GM18867 (cell line): ENCODE measurements around the gene DQX1.
"Not testable (repeated sequence)": the region's sequence is repeated elsewhere in the genome, so short reads cannot be mapped to it uniquely, and the experiment has no call there.

Experiments
- ATAC-seq: cut with Tn5 transposase; IDR thresholded peaks from one replicate; pipeline ENCODE4 v1.9.1; 2021; ENCODE audit warnings: mild to moderate bottlenecking, moderate library complexity; ENCODE audit not compliant: unreplicated experiment

Gene DQX1, protein sequence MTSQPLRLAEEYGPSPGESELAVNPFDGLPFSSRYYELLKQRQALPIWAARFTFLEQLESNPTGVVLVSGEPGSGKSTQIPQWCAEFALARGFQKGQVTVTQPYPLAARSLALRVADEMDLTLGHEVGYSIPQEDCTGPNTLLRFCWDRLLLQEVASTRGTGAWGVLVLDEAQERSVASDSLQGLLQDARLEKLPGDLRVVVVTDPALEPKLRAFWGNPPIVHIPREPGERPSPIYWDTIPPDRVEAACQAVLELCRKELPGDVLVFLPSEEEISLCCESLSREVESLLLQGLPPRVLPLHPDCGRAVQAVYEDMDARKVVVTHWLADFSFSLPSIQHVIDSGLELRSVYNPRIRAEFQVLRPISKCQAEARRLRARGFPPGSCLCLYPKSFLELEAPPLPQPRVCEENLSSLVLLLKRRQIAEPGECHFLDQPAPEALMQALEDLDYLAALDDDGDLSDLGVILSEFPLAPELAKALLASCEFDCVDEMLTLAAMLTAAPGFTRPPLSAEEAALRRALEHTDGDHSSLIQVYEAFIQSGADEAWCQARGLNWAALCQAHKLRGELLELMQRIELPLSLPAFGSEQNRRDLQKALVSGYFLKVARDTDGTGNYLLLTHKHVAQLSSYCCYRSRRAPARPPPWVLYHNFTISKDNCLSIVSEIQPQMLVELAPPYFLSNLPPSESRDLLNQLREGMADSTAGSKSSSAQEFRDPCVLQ

GRCh38 chr2:74525717-74526648, at the start of gene DQX1:
TSS of gene DQX1 (minus strand) at chr2:74526231. CDS start at chr2:74525729, 502 bp downstream.
- no peak for ATAC-seq

DNA sequence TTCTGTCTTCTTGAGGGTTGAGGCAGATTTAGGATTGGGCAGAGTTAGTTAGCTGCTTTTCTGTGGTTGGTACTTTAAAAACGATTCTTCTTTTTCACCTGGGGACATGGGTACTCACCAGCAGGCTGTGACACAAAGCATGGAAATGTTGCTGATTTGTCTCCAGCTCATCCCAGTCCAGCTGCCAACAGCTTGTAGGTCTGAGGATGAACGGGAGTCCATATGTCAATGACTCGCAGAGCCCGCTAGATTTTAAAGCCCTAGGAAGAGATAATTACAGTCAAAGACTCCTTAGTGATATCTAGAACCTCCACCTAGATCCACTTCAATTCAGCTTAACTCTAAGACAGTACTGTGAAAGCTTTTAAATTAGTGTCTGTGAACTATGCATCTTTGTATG, 49.3 kb upstream of the DQX1 start:
- ATAC-seq: no peak

DNA sequence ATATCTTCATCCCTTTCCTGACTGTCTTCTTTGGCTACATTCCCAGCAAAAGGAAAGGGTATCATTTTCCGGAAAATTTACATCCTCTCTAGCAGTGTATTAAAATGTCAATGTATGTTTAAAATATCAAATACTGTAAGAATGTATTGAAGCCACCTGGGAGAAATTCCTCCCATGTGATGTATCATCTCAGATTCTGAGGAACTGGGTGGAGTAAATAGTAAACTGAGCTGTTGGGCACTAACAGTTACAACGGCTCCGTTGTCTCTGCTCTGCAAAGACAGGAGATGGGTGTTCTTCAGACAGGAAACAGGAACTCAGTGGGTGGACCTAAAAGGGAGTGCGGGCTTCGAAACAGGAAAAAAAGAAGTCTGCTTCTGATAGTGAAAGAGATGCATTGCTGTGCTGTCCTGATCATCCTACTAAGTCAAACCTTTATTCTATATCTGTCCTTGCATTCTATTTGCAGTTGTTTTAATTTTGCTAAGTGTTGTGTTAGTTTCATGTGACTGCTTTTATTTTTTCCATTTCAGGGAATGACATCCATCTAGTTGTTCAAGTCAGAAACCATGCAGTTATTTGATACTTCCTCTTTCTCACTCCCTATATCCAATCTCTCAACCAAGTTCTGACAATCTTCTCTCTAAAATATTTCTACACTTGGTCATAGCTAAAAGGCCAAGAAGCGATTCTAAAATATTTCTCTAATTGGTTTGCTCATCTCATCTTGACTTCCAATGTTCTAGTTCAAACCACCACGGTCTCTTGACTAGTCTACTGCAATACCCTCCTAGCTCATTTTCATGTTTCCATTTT, 47.9 kb upstream of the DQX1 start:
- ATAC-seq: peak; percentile 39

GRCh38 chr2:74572178-74572925, 46.3 kb upstream of the DQX1 start:
- no peak for ATAC-seq

- peak; percentile 74 for ATAC-seq
Observed at GRCh38 chr2:74571058-74571457, 45.0 kb upstream of the DQX1 start.

- no peak for ATAC-seq
Observed at GRCh38 chr2:74569686-74570085, 43.7 kb upstream of the DQX1 start.

DNA sequence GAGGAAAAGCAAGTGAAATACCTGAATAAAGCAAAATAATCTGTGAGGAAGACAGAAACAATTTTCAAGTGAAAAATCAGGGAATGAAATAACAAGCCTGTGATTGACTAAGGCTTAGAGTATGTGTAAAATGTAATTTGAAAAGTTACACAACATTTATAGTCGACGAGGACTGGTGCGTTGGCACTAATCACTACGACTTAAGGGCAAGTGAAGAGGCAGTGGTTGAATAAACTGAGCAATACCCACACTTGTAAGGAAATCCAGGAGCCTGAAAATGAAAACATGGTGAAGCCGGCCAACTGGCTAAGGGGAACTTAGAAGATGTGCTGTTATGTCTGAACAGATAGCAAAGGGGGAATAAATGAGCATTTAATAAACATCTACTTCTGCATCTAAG, 41.9 kb upstream of the DQX1 start:
- no peak for ATAC-seq

DNA sequence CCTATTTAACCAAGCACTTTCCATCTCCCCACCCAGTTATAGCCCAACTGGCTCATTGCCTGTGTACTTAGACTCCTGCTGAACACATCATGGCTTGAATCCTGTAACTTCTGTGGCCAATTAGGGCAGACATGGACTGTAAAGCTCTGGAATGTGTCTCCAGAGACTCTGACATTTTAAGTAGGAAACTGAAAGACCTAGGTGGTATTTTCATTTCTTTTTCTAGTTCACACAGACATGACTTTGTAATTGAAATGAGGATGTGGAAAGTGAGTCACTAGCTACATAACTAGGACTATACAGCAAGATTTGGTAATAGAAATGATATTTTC, 40.7 kb upstream of the DQX1 start:
- ATAC-seq: no peak

DNA sequence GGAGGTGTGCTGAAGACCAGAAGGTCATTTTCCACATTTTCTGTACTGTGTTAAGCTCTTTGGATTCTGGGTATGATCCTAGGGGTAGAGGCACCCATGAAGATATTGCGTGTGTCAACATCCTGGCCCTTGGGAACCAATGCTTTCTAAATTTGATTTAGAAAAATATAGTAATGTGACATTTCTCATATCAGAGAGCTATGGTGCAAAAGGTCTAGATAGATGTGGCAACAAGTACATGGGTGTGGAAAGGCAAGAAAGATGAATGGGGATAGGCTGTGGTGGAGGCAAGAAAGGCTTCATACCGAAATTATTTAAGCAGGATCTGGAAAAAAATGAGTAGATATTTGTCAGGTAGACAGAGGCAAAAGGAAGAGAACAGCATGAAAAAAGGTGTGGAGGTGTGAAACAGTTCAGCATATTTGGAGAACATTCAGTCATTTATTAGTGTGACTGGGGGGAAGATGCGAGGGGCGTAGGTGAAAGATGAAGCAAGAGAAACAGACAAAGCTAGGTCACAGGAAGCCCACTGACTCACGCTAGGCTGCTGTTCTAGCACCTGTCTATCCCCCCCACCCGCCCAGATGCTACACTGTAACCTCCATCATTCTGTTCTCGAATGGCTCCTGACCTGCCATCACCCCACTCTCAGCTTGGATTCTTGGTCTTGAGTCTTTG, 40.2 kb upstream of the DQX1 start:
- no peak for ATAC-seq

DNA sequence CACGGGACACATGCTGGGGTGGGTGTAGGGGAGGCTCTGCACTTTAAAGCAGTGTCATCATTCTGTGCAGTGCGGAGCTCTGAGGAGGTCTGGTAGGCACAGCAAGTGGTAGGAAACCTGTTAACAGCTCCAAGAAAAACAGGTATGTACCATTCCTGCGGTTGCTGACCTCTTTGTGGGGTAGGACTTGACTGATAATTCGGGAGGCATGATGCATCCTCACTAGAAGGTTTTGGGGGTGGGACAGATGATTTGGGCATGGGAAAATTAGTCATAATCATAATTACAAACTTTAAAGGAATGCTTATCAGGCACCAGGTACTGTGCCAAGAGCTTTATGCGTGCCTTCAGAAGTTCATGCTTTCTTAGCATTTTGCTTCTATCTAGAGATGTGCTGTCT, 38.2 kb upstream of the DQX1 start:
- ATAC-seq: no peak

DNA sequence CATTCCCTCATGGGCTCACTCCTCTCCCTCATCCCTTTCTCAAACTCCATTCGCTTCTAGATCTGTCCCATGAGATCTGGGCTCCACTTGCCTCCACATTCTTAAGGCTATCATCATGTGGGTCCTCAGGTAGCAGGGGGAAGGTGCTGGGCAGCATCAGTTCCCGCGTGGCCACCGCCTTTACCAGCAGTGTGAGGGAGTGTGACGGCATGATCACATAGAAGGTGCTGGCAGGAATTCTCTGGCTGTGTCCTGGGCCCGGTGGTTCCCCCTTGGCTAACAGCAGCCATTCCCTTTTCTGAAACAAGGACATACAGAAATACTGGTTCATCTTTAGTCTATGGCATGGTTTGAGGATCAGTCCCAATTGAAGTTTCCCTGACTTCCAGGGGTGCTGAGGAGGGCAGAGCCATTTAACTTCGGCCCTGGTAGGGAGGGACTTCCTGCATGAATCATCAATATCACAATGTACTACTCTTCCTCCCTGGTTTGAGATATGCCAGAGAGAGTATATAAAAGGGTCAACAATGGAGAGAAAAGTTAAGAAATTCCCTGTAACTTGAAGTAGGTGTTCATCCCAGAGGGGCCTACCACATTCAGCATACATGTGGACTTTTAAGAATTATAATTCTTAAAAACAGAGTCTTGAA, 36.2 kb upstream of the DQX1 start:
- no peak for ATAC-seq

DNA sequence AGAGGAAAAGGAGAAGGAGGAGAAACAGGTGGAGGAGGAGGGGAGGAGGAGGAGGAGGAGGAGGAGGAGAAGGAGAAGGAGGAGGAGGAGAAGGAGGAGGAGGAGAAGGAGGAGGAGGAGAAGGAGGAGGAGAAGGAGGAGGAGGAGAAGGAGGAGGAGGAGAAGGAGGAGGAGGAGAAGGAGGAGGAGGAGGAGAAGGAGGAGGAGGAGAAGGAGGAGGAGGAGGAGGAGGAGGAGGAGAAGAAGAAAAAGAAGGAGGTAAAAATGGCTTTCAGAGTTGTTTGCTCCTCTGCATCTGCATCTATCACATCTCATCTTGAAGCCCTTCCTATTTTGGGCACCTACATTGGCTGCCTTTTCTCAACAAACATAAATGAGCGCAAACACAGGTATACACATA, 35.0 kb upstream of the DQX1 start:
- ATAC-seq: not testable (repeated sequence)

GRCh38 chr2:74560591-74560990, 34.6 kb upstream of the DQX1 start:
- no peak for ATAC-seq

DNA sequence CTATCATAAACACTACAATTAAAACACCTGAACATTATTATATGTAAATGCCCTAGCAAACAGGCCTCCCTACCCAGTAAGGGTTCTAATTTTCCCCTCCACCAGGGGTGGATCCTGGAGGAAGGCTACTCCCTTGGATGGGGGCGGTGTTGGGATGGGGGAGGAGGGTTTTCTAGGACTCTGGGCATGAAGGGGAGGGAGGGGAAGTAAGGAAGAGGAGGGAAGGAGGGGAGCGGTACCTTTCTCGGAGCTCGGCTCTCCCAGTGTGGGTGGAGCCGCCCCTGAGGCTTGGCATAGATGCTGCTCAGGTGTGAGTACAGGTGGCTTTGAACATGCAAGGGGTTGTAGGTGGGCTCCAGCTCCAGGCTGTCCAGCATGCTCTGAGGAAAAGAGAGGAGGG, 33.9 kb upstream of the DQX1 start:
- no peak for ATAC-seq

DNA sequence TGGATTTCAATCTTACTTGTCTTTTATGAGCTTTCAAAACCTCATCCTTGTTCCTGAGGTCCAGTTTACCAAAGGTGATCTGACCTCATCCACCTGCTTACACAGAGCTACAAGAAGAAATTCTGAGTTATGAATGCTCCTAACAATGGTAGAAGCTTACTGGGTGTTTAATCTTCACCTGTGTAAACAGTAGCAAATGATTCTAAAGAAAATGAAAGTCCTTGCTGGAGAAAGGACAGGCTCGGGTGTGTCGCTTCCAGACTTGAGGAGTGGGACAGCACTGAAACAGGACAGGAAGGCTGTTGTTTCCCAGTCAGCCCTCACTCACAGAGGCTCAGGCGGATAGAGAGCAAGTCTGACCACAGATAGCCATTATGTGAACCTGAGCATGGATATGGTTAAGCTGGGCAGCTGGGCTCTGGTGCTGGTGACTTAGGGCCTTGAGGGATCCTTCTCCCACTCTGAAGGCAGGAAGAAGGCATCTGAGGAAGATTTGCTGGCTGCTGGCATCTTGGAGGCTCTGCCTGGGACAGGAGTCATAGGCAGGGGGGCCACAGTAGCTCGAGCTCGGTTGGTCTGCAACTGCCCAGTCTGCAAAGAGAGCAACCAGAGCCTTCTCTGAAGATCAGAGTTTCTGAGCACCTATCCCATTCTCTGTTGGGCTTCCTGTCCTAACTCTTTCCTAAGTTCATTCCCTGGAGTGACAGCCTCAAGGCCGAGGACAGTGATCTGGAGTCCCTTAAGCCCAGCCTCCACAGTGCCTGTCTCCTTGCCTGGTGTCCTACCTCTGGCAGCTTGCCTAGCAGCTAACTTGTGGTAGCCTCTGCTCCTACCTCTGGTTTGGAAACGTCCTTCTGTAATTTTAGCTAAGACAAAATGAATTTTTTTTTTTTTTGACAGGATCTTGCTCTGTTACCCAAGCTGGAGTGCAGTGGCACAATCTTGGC, 32.5 kb upstream of the DQX1 start:
- ATAC-seq: no peak

DNA sequence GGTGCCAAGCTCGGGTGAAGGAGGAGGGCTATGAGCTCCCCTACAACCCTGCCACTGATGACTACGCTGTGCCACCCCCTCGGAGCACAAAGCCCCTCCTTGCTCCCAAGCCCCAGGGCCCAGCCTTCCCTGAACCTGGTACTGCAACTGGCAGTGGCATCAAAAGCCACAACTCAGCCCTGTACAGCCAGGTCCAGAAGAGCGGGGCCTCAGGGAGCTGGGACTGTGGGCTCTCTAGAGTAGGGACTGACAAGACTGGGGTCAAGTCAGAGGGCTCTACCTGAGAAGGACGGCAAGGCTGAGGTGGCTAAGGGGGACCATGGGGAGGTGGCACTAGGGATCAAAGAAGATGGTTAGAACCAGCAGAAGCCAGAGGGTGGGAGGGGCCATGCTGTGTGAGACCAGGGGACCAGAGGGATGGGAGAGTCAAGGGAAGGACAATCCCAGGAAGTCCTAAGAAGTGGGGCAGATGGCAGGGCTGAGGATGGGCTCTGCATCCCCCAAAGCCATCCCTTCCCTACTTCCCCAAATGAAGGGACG, 30.9 kb upstream of the DQX1 start:
- no peak for ATAC-seq

GRCh38 chr2:74556159-74556558, 30.1 kb upstream of the DQX1 start:
- no peak for ATAC-seq
